ENCODE measurements around the gene ZNF718.
"Not testable (repeated sequence)": the region's sequence is repeated elsewhere in the genome, so short reads cannot be mapped to it uniquely, and the experiment has no call there.

The ZNF718 gene

DNA sequence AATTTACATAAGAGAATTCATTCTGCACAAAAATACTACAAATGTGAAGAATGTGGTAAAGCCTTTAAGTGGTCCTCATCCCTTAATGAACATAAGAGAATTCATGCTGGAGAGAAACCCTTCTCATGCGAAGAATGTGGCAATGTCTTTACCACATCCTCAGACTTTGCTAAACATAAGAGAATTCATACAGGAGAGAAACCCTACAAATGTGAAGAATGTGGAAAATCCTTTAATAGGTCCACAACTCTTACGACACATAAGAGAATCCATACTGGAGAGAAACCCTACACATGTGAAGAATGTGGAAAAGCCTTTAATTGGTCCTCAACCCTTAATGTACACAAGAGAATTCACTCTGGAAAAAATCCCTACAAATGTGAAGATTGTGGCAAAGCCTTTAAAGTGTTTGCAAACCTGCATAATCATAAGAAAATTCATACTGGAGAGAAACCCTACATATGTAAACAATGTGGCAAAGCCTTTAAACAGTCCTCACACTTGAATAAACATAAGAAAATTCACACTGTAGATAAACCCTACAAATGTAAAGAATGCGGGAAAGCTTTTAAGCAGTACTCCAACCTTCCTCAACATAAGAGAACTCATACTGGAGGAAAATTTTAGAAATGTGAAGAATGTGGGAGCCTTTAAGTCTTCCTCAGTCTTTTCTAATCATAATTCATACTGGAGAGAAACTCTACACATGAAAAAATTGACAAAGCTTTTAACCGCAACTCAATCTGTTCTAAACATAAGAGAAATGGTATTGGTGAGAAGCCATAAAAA, 37.4 kb downstream of the ZNF718 start:
- DNase-seq (ENCODE audit: low spot score) = no peak

DNA sequence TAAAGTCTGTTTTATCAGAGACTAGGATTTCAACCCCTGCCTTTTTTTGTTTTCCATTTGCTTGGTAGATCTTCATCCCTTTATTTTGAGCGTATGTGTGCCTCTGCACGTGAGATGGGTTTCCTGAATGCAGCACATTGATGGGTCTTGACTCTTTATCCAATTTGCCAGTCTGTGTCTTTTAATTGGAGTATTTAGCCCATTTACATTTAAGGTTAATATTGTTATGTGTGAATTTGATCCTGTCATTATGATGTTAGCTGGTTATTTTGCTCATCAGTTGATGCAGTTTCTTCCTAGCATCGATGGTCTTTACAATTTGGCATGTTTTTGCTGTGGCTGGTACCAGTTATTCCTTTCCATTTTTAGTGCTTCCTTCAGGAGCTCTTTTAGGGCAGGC, 45.3 kb downstream of the ZNF718 start:
- not testable (repeated sequence) for DNase-seq (ENCODE audit: low spot score)

DNA sequence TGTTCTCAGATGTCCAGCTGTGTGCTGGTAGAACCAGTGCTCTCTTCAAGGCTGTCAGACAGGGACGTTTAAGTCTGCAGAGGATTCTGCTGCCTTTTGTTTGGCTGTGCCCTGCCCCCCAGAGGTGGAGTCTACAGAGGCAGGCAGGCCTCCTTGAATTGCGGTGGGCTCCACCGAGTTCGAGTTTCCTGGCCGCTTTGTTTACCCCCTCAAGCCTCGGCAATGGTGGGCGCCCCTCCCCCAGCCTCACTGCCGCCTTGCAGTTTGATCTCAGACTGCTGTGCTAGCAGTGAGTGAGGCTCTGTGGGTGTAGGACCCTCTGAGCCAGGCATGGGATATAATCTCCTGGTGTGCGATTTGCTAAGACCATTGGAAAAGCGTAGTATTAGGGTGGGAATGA, 47.0 kb downstream of the ZNF718 start:
- not testable (repeated sequence) for DNase-seq (ENCODE audit: low spot score)

DNA sequence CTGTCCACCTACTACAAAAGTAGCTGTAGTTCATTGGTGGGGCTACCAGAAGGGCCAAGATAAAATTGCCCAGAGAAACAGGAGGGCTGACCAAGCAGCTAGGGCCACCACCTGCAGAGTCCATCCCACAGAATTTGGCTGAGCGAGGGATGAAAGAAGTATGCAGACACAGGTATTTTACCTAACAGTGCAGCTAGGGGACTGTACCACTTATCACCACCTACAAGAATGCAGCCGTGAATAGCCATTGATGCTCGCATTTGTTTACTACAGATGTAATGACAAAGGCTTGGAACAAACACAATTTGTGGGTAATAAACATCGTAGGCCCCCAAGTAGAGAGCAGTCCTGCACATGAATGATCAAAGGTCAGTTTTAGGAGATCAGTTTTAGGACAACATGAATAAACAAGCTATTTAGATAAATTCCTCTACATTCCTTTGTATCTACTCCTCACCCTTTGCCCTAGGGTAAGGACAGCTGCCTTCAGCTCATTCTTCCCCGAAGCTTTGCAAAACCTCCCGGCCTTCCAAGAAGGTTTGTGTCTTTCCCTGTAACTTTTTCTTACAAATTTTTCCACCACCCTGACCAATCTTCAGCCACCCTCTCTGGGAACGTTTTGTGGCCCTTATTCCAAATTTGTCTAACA, 49.5 kb downstream of the ZNF718 start:
- DNase-seq (ENCODE audit: low spot score) = no peak

DNA sequence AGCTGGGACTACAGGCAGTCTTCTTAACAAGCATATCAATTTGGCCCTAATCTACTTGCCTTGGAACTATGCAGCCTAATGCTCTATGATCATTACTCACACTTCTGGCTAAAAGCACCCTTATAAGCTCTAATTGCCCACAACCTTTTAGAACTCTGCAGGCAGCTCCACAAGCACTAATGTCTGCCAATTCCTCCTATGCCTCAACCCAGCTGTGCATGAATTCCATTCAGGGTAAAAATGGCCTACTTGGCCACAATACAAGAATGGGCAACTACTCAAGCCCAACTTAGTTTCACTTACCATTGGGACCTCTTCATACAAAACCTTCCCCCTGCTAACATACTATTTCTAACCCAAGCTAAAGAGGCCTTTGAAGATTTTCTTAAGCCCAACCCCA, 51.7 kb downstream of the ZNF718 start:
- DNase-seq (ENCODE audit: low spot score) = no peak

DNA sequence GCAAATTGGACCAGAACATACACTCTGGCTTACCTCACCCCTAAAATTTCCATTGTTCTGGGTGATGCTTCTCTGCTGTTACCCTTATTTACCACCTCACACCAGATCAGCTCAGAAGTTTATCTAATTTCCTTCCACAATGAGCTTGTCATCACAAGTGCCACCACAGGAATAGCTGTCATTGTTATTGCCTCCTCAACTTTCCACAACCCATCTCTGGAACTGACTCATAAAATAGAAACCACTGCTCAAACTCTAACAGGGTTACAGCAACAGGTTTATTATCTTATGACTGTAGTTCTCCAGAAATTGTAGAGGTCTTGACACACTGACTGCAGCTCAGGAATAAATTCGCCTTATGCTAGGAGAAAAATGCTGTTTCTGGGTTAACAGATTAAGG, 52.7 kb downstream of the ZNF718 start:
- no peak for DNase-seq (ENCODE audit: low spot score)

DNA sequence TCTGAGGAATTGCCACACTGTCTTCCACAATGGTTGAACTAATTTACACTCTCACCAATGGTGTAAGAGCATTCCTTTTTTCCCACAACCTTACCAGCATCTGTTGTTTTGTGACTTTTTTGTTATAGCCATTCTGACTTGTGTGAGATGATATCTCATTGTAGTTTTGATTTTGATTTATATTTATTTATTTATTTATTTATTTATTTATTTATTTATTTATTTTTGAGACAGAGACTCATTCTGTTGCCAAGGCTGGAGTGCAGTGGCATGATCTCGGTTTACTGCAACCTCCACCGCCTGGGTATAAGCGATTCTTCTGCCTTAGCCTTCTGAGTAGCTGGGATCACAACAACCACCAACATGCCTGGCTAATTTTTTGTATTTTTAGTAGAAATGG, 57.9 kb downstream of the ZNF718 start:
- DNase-seq (ENCODE audit: low spot score) = not testable (repeated sequence)

DNA sequence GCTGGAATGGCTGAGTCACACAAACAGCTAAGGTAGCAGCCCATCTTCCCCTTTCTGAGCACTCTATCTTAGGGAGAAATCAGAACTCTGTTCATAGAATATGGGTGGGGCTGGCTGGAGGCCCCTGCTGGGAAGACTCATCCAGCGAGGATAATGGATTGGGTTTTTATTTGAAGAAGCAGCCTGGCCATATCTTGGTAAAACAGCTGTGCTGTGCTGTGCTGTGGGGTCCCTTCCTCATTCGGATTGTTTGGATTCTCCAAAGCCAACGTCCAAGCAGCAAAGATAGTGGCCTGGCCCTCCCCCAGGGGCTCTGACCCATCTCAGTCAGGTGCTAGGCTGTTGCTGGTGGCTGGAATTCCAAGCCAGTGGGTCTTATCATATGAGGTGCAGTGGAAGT, 63.8 kb downstream of the ZNF718 start:
- no peak for DNase-seq (ENCODE audit: low spot score)

DNA sequence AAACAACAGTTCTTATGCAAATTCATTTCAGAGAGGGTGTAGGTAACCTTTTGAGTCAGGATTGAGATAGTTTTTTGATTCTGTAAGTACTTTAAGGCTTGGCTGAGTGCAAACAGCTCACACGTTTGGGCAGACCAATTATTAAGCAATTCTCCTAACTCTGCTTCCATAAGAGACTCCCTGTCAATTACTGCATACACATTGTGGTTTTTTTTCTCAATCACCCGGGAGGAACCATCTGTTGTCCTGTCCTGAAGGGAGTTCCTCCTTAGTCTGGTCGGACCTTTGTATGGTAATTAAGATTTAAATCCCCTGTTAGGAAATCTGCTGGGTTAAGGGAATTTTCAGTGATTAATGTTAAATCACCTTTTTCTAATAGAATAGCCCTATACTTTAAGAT, 70.9 kb downstream of the ZNF718 start:
- not testable (repeated sequence) for DNase-seq (ENCODE audit: low spot score)

DNA sequence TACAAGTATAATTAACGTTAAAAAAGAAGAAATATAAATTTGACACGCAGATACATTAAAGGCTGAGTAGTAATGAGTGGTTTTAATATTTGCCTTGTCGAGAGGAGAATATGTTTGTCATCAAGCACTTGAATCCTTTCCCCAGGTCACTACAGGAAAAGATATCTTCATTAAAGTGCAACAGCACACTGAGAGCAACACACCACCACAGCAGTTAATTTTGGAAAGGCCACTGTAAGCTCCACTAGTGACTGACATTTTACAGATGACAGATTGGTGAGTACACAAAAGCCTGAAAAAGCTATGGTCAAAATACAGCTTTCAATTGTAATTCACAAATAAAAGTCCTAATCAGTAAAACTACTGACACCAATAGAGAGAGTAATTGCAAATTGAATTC, 76.6 kb downstream of the ZNF718 start:
- no peak for DNase-seq (ENCODE audit: low spot score)

DNA sequence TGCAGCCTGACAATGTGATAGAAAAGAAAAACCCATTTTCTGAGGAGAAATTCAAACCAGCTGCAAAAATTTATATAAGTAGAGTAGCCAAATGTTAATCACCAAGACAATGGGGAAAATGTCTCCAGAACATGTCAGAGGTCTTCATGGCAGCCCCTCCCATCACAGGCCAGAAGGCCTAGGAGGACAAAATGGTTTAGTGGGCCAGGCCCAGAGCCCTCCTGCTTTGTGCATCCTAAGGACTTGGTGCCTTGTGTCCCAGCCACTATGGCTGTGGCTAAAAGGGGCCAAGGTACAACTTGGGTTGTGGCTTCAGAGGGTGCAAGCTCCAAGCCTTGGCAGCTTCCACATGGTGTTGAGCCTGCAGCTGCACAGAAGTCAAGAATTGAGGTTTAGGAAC, 78.5 kb downstream of the ZNF718 start:
- DNase-seq (ENCODE audit: low spot score) = not testable (repeated sequence)

DNA sequence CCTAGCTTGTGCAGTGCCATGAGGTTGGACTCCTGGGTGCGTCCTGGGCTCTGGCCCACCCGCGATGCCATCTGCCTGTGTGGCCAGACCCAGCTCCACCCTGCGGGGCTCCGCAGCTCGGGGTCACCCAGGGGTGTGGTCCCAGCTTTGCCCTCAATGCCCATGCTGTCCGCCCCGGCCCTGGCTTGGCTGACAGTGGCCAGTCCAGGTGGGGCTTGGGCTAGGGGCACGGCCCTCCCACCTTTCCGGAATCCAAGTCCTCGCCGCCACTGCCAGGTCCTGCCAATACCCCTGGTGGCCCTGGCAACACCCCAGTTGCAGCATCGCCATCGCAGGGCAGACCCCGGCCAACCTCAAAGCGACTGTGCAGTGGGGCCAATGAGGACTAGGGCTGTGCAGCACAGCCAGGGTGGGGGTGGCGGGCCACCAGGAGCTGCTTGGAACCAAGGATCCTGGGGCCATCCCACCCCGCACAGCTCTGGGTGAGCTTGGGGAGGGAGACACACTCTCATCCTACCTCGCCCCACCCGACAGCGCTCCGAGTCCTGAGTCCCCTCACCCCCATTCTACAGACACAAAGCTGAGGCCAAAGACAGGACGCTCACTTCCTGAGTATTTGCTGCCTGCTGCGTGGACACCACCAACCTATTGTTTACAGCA, 80.9 kb downstream of the ZNF718 start:
- no peak for DNase-seq (ENCODE audit: low spot score)

DNA sequence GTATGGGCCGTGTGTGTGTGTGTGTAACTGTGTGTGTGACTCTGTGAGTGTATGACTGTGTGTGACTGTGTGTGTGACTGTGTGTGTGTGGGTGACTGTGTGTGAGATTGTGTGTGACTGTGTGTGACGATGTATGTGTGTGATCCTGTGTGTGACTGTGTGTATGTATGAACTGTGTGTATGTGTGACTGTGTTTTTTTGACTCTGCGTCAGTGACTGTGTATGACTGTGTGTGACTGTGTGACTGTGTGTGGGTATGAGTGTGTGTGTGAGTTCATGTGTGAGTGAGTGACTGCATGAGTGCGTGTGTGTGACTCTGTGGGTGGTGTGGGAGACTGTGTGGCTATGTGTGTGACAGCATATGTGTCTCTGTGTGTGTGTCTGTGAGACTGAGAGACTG, 81.8 kb downstream of the ZNF718 start:
- DNase-seq (ENCODE audit: low spot score) = no peak

DNA sequence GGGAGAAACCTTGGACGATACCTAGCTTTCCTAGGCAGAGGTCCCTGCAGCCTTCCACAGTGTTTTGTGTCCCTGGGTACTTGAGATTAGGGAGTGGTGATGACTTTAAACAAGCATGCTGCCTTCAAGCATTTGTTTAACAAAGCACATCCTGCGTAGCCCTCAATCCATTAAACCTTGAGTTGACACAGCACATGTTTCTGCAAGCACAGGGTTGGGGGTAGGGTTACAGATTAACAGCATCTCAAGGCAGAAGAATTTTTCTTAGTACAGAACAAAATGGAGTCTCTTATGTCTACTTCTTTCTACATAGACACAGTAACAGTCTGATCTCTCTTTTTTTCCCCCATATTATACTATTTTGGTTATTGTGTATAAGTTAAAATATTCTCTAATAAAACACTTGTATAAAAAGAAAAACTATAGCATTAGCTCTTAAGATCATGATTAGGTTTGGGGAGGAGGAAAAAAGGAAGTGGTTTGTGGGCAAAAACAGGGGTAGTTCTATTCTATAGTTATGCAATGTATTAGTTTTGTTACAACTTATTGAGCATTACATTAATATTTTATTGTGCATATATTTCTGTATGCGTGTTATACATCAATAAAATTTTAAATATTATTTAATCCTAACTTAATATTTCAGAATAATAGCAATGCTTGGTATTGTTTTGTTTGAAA, 84.3 kb downstream of the ZNF718 start:
- DNase-seq (ENCODE audit: low spot score) = not testable (repeated sequence)

DNA sequence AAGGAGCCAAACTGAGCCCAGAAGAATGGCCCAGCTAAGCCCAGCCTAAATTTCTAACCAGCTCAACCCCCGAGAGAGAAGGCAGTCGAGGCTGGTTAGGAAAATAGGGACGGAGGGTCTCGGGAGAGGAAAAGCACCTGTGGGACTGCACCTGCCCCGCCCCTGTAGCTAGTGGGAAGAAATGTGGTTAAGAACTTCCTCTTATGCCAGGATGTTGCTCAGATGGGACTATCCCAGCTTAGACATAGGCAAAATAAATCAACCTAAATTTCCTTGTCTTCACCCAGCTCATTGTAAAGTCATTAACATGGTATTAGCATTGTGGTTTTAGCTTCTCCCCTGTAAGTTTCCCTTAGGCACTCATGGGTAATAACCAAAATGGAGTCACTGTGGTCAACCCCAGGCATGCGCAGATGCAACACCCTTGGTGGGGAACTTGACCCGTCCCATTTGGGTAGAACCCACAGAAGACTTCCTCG, 86.8 kb downstream of the ZNF718 start:
- DNase-seq (ENCODE audit: low spot score) = no peak

DNA sequence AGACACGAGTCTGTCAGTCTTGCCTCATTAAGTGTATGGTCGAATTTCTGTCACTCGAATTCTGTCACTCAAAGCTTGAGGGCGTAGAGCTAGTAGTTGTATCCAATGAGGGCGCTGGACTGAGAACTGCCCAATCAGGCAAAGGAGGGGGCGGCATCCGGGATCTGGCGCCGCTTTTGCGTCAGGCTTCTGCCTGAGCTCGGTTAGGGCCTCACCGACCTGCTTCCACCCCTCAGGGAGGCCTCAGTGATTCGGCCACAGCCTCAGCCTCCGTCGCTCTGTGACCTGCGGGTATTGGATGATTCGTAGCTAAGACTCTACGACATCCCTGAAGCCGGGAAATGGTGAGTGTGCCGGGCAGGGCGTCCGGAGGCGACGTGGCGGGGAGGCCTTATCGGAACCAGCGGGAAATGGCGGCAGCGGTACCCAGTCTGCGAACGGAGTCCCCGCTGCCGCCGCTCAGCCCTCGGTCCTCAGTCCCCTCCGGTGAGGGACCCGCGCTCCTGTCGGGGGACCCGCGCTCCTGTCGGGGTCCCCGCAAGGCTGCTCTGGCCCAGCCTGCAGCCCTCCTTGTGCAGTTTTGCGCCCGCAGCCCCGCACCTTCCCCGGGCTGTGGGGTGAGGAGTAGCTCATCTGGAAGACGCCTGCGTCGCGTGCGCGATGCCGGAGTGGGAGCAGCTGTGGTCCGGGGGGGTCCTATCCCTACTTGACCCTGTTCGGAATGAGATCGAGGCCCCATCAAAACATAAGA, 88.3 kb downstream of the ZNF718 start:
- DNase-seq (ENCODE audit: low spot score) = no peak

DNA sequence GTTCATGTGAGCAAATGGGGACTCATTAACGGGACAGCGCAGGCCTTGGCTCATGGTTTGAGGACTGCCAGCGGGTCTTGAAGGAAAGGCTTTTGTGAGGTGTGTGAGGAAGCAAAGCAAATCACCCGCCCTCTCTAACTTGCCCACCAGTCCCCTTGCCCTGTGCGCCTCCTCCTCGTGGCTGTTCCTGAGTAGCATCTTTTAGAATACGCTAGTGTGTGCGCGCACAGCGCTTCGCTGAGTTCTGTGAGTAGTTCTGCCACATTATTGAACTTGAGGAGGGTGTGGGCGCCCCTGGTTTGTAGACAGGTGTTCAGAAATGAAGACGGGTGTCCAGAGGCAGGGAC, 88.9 kb downstream of the ZNF718 start:
- DNase-seq (ENCODE audit: low spot score) = not testable (repeated sequence)

Measured in hematopoietic multipotent progenitor cell treated with erythropoietin and hydrocortisone succinate and interleukin-3 and kit ligand, for 15 days (in vitro differentiated cells).